ENCODE data around the gene LRRC75A. TPM values are rescaled to one million over a fixed set of nuclear protein-coding genes. Genes with fewer than 3 reads are reported as not detected.
A peak's percentile ranks its signal among the peaks of the same experiment; 100 is the strongest.

Gene LRRC75A
- total and polyA plus RNA-seq, 2 of the 13 experiments (the other 11 are each of a cell fraction or from before 2014, with no cell fraction given): 0.03 TPM; not detected in 1

- H3K9ac ChIP-seq (ENCODE audit: insufficient read depth, low read depth, low read length): peak overlapping the region; percentile 98; the same call in 1 of the 2 replicates
- peaks cover 24 to 60% of the 10 kb centered on the region in 2 experiments for H3K36me3 ChIP-seq (replicated peaks in 1 of 2; ENCODE audit: control insufficient read depth in 1 of 2, insufficient read depth in 2 of 2, low read length in 2 of 2)
- H4K20me1 ChIP-seq (ENCODE audit: insufficient read depth, low read length): peaks cover 47% of the 10 kb centered on the region
- no peak overlapping the region; a peak in 1 of 6 replicates for H3K4me3 ChIP-seq (replicated peaks in 1 of 3; ENCODE audit: insufficient read depth in 1 of 3, low read depth in 2 of 3, low read length in 3 of 3)
- H3K9me3 ChIP-seq (ENCODE audit: low read length): no peaks in the 10 kb centered on the region
- peak overlapping the region; percentile 96; the same call in 1 of the 2 replicates for H3K4me2 ChIP-seq (ENCODE audit: low read depth, low read length)
- peak overlapping the region; percentile 89 for H3K27ac ChIP-seq (ENCODE audit: extremely low read length, insufficient read depth, low read length)
- ATAC-seq (peak; percentile 12), FAIRE-seq (no peak), DNase-seq (ENCODE audit: low spot score) (no peak)
- BruUV-seq (replicated peaks): no TSS peak
- H3K27me3 ChIP-seq (ENCODE audit: control insufficient read depth in 1 of 2, insufficient read depth in 2 of 2, low read length in 2 of 2): no peaks in the 10 kb centered on the region; a peak in 1 of 5 replicates
- CTCF ChIA-PET (ENCODE audit: low intra/inter-chr PET ratio, low total read pairs): no interaction called here
- peaks cover 33% of the 10 kb centered on the region for H3K79me2 ChIP-seq (ENCODE audit: insufficient read depth, low read length)
- H3K4me1 ChIP-seq (ENCODE audit: insufficient read depth, low read length): peaks cover 72% of the 10 kb centered on the region
- POLR2A ChIA-PET: interaction anchor here (0.6 to 10.1 kb wide), 10 partner anchors 8 to 158 kb away, joined by 3 to 159 read pairs (median 6); partner anchors contain the start of genes TRPV2 and UBB
- in situ Hi-C loops (cut with HindIII; ENCODE audit: extremely low pct_ligation_motif_present, low pct_unique_long_range_greater_than_20kb) (no loop called here), intact Hi-C loops (cut with micrococcal nuclease; ENCODE audit: unreplicated experiment) (no loop called here)
- no peak overlapping the region for H2AFZ ChIP-seq (ENCODE audit: low read length)
- 81% methylated on average over 6 of the region's 6 CpGs for WGBS (ENCODE audit: low lambda C conversion rate)
- TF ChIP-seq ZNF230 (CRISPR knock-in tag; IDR thresholded peaks at IDR 0.05) (no peak), HNRNPL (IDR thresholded peaks at IDR 0.05; ENCODE audit: low read depth, low read length) (no peak), ZGPAT (CRISPR knock-in tag; IDR thresholded peaks at IDR 0.05) (no peak), TEAD2 (CRISPR knock-in tag; IDR thresholded peaks at IDR 0.05) (no peak), POLR2A (IDR thresholded peaks at IDR 0.05; ENCODE audit: insufficient read depth in 1 of 2, low read depth in 2 of 2, low read length in 2 of 2) (no peak; a peak in 1 of 4 replicates), TFAP4 (IDR thresholded peaks at IDR 0.05; ENCODE audit: borderline replicate concordance, low read depth) (peak; percentile 60), ZNF142 (CRISPR knock-in tag; IDR thresholded peaks at IDR 0.05) (no peak), NR0B2 (CRISPR knock-in tag; IDR thresholded peaks at IDR 0.05) (0 out of 2 replicates have a peak, but pooled peaks have one; percentile 31), SMAD1 (CRISPR knock-in tag; IDR thresholded peaks at IDR 0.05; ENCODE audit: borderline replicate concordance, low read depth) (no peak), ZFP36 (IDR thresholded peaks at IDR 0.05; ENCODE audit: borderline replicate concordance, low read depth, low read length, partially characterized antibody) (no peak), ZBTB7B (CRISPR knock-in tag; IDR thresholded peaks at IDR 0.05) (peak; percentile 50; the same call in 1 of the 2 replicates), POLR2AphosphoS5 (IDR thresholded peaks at IDR 0.05; ENCODE audit: low read depth, low read length) (peak; percentile 48; the same call in 1 of the 2 replicates), HMGA1 (CRISPR knock-in tag; conservative IDR thresholded peaks at IDR 0.05) (no peak), ZBTB38 (CRISPR knock-in tag; IDR thresholded peaks at IDR 0.05) (0 out of 2 replicates have a peak, but pooled peaks have one; percentile 79), LCORL (IDR thresholded peaks at IDR 0.05) (no peak), LCORL (CRISPR knock-in tag; IDR thresholded peaks at IDR 0.05) (0 out of 2 replicates have a peak, but pooled peaks have one; percentile 45)
These were observed 47.6 kb downstream of the LRRC75A start for GRCh38 chr17:16444258-16444886.
